HG02884 (cell line): ENCODE results near the gene NAA50.
A peak's percentile ranks its signal among the peaks of the same experiment; 100 is the strongest.

ENCODE experiments used
- ATAC-seq: cut with Tn5 transposase; IDR thresholded peaks from one replicate; pipeline ENCODE4 v1.9.1; 2021; ENCODE audit warnings: mild to moderate bottlenecking, moderate library complexity; ENCODE audit not compliant: unreplicated experiment

NAA50 gene

DNA sequence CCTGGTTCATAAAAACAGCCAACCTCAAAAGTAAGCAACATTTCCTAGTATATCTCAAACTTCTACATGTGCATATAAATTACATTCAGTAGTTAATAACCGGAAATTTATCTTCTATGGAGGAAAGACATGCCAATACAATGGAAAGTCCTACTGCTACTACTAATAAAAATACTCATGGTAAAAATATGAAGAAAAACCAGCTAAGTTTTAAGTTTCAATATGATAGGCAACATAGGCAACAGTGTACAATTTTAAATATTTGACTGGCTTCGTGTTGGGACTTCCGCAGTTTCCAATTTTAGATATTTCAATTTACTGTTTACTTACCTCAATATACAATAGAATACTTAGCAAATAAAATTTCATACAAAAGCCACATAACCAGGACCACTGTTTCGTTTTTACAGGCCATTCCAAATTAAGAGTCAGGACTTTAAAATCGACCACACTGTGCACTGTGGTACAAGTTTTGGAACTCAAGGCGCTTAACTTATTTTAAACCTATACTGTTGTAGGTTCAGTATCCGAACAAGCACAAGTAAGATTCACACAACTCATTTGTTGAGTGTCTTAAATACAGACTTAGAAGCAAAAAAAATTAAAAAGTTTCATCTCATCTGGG is 2.9 kb downstream of the NAA50 start:
- no peak for ATAC-seq

DNA sequence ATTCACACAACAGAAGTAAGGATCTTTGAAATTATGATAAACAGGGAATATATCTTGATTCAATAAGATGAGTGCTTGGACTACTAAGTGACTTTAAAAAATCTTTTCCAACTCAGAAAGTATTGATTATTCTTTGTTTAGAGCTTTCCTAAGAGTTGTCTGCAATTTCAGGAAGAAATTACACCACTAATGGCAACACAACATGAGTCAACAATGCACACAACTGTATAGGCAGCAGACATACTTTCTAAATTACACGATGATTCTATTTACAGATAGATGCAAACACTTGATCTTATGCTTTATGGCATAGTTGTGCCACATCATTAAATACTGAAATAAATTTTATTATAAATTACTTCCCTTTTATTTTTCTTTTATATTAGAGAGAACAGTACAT is 4.4 kb downstream of the NAA50 start:
- ATAC-seq: no peak

DNA sequence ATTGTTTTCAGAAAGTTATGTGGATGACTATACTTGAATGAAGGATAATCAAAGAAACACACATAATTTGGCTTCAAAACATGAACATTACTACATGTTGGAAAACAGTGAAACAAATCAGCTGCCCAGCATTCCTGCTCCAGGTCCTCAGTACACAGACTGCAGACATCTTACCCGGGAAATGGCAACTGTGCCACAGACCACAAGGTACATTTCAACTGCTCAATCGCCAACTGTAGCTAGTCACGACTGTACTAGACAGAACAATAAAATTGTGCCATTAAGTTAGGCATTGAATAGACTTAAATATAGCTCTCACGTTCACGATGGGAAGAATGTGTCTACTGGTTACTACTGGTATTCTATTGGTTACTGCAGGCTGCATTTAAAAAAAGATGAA is 5.0 kb downstream of the NAA50 start:
- ATAC-seq: no peak

DNA sequence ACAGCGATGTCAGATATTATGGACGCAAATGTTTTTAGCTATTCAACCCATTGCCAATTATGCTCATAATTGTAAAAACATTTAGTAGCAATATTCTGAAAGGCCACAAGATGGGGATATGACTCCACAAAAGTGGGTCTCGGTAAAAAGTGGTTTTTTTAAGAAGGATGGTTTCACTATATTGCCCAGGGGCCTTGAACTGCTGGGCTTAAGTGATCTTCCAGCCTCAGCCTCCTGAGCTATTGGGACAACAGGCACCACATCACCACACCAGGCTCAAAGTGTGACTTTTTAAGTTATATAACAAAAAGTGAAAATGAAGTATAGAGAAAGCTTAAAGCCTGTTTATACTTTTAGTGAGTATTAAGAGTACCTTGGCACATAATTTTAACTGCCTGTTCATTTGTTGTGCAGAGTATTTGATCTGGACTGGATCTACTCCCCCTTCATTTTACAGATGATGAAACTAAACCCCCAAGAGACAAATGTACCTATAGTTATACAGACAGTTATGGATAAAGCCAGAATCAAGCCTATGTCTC is 9.4 kb downstream of the NAA50 start:
- ATAC-seq: peak; percentile 69

DNA sequence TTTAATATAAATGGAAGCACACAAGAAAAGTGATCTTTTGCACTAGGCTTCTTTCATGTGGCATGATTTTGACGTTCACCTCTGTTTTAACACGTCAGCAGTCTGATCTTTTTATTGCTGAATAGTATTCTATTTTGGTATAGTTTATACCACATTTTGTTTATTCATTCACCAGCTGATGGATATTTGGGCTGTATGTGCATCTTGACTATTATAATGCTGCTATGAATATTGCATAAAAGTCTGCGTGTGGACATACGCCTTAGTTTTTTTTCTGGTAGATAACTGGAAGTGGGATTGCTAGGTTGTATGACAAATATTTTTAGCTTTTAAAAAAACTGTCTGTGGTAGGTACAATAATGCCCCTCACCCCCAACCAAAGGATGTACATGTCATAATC is 14.4 kb downstream of the NAA50 start:
- no peak for ATAC-seq

DNA sequence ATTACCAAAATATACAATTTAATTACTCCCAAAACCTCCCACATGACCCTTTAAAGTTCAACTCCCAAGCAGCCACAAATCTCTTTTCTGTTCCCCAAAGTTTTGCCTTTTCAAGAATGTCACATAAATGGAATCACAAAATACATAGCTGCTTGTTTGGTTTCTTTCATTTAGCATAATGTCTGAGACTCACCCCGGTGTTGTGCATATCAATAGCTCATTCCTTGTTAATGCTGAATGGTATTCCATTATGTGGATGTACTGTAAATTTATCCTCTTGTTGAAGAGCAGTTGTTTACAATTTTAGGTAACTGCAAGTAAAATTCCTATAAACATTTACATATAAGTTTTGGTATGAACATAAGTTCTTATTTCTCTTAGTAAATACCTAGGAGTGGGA is 15.5 kb downstream of the NAA50 start:
- no peak for ATAC-seq

DNA sequence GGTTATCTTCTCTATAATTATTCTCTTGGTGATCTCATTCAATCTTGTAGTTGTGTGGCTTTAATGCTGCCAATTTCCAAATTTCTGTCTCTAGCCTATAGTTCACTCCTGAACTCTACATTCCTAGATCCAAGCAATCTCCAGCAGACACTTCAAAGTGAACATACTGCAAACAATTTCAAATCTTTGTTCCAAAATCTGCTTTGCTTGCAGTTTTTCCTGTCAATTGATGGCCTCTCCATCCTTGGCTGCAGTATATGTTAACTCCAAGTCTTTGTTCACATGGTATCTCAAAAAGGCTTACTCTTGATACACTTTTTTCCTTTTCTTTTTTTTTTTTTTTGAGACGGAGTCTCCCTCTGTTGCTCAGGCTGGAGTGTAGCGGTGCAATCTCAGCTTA is 17.4 kb downstream of the NAA50 start:
- no peak for ATAC-seq

DNA sequence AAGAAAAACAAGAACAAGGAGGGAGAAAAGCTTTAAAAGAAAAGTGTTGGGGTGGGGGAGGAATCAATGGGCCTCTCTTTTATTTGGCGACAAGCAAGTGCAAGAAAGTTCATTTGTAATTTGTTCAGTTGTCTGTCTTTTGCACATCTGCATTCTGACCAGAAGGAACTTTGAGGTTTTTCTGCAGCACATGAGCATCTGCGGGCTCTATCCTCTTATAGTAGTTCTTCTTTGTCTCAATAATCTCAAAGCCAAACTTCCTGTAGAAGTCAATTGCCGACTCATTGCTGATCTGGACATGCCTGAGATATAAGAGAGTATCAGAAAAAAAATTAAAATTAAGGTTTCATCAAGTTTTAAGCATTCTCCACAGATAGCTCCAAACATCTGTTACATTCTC is 24.4 kb downstream of the NAA50 start:
- no peak for ATAC-seq

DNA sequence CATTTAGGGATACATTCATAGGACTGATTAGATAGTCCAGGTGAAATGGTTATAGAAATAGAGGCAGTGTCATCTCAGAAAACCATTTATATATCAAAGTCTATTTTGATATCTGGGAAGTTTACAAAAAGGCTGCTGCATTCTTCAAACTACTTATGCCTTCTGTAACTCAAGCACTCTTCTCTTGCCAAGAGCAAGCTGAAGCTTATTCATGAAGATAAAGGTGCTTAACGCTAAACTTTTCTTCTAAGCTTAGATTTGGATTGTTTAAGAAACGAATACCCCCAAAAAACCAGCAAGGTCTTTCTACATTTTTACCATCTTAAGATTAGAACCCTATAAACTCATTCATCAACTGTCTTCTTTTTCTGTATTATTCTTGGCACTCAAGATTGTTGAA is 26.3 kb downstream of the NAA50 start:
- no peak for ATAC-seq

DNA sequence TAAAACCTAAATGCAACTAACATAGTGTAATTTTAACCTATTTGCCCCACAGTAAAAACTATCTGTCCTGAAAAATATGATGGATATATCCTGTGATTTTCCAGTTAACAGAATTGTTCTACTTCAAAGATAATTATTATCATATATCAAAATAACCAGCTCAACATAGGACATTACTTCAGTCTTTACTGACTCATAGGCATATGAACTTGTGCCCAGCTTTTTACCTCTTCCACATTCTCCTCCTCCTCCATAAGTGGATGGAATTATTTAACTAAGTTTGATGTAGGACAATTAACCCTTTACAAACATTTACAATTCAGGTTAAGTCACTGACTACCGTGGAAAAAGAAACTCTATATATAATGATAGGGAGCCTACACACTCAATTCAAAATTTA is 26.8 kb downstream of the NAA50 start:
- ATAC-seq: no peak

DNA sequence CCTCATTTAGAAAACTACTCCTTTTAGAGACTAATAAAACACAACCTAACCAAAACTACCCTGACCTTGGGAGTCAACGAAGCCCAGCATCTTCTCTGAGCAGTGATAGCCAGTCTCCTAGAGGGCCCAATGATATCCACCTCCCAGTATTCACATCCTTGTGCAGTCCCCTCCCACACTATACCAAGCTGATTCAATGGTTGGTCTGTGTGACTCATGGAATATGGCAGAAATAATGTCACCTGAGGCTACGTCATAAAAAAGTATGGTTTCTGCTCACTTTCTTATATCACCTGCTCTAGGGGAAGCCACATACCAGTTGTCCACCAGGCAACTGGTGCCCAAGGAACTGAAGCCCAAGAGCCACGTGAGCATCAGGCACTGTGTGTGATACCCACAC is 28.2 kb downstream of the NAA50 start:
- ATAC-seq: no peak

DNA sequence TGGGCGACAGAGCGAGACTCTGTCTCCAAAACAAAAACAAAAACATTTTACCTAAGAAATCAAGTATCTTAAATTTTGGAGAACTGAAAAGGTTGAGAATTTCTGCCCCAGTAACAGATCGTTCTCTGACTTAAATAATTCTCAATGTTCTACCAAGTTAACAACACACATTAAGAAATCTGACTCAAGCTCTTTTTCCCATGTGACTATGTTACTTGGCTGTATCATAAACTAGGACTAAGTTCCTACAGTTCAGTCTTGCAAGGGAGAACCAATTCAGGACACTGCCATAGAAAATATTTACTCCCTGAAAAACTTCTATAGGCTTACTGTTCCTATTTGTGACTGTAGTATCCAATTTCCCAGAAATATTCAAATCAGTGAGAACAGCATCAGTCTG is 28.7 kb downstream of the NAA50 start:
- ATAC-seq: no peak

DNA sequence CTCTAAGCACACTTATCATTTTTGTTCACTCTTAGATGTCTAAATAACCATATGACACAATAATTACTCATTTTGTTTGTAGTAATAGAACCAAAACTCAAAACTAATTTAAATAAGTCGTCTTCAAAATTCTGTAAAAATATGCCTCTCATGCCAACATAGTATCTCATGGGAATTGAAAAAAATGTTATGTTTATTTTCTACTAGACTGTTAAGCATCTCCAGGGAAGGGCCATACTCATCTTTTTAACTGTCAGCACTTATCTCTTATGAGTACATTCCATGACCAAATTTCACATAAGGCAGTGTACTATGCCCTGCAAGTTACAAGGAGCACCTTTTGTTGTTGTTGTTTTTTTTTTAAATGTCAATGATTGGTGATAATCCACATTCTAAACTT is 31.3 kb downstream of the NAA50 start:
- no peak for ATAC-seq

DNA sequence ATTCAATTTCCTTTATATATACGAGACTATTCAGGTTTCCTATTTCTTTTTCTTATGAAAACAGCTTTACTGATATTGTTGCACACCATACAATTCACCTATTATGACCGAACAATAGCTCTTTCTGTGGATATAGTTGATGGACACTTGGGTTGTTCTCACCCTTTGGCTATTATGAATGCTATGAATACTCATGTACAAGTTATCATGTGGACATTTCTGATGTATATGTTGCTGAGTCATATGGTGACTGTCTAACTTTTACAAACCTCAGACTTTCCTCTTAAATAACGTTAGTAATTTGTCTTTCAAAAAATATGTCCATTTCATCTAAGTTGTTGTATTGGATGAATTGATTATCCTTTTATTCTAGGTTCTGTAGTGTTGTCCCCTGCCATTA is 33.9 kb downstream of the NAA50 start:
- no peak for ATAC-seq

DNA sequence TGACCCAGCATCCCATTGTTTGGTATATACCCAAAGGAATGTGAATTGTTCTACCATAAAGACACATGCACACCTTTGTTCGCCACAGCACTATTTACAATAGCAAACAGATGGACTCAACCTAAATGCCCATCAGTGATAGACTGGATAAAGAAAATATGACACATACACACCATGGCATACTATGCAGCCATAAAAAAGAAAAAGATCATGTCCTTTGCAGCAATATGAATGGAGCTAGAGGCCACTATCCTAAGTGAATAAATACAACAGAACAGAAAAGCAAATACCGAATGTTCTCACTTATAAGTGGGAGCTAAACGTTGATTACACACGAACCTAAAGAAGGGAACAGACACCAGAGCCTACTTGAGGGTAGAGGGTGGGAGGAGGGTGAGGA is 38.2 kb downstream of the NAA50 start:
- no peak for ATAC-seq

DNA sequence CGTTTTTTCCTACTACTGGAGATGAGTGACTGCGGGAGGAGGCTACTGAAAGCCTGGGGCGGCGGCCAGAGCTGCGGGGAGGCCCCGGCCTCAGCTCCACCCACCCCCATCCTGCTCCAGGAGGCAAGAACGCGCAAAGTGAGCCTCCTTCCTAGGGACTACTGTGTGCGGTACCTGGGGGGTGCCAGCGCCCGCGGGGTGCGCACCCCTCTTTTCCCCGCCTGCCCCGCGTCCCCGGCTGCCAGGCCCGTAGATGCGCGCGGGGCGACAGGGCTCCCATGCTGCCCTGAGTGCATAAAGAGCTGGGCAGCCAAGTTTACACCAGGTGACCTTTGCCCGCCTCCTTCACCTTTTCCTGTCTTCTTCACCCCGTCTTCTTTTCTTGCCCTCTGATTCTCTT is 47.1 kb downstream of the NAA50 start:
- no peak for ATAC-seq

DNA sequence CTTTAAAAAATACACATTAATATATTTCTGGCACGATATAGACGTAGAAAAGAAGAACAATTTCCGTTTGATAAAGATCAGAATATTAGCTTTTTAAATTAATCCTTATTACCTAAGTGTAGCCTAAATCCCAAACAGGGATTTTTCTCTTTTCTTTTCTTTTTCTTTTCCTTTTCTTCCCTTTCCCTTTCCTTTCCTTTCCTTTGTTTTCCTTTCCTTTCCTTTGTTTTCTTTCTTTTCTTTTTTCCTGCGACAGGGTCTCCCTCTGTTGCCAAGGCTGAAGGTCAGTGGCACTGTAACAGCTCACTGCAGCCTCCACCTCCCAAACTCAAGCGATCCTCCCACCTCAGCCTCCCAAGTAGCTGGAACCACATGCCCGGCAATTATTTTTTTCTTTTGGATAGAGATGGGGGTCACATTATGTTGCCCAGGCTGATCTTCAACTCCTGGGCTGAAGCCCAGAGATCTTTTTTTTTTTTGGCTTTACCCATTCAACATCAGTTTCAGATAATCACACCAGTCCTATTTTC is 47.8 kb downstream of the NAA50 start:
- no peak for ATAC-seq

DNA sequence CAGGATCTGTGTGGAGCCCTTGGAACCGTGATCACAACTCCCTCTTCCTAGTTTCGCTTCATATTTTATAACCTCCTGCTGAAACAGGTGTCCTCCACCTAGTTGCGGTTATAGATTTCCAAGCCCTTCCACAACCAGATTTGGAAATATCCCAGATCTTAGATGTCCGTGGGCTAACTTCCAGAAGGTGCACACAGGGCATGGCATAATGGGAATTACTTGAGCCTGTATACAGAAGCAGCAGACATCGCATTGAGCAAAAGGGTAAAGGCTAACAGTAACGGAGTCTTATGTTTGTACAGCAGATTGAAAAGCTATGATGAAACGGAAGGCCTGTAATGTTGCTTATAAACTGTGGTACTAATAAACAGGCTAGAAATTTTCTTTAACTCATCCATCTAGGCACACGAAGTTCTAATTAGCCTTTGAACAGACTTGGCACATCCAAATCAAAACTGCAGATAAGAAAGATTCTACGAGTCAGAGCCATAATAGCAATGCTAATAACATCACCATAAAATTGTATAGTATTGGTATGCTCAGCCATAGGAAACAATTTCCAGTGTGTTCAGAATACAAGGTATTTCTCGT is 48.5 kb downstream of the NAA50 start:
- no peak for ATAC-seq

DNA sequence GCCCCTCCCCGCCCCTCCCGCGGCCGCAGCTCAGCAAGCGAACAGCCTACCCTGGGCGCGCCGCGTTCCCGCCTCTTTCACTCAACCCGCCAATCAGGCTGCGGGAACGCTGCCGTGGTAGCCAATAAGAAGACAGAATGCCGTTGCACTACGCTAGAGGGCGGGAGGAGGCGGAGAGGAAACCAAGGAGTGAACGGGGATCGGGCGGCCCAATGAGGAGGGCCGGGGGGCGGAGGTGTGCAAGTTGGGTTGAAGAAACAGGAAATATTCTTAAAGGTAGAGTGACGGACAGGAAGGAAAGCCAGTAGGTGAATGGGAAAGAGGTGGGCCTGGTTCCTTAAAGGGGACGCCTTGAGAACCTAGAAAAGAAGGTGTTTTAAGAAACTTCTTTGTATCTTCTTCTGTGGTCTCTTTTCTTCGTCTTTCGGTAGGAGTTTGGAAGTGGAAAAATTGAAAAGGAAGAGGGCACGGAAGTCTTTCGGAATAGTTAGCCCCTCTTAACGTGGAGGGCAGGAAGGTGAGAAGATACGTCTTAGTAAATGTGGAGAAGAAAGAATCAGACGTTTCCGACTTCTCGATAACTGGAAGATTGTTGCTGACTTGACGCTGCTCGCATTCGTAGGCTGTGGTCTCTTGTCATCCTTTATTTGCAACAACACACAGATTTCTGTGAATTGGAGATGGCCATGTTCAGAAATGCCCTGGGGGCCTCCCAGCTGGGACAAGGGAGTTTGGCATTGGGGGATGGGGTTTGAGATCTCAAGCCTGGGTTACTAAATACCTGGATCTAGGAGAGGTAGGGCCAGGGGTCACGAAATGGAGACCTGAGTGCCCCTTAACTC is 49.2 kb downstream of the NAA50 start:
- peak; percentile 90 for ATAC-seq

DNA sequence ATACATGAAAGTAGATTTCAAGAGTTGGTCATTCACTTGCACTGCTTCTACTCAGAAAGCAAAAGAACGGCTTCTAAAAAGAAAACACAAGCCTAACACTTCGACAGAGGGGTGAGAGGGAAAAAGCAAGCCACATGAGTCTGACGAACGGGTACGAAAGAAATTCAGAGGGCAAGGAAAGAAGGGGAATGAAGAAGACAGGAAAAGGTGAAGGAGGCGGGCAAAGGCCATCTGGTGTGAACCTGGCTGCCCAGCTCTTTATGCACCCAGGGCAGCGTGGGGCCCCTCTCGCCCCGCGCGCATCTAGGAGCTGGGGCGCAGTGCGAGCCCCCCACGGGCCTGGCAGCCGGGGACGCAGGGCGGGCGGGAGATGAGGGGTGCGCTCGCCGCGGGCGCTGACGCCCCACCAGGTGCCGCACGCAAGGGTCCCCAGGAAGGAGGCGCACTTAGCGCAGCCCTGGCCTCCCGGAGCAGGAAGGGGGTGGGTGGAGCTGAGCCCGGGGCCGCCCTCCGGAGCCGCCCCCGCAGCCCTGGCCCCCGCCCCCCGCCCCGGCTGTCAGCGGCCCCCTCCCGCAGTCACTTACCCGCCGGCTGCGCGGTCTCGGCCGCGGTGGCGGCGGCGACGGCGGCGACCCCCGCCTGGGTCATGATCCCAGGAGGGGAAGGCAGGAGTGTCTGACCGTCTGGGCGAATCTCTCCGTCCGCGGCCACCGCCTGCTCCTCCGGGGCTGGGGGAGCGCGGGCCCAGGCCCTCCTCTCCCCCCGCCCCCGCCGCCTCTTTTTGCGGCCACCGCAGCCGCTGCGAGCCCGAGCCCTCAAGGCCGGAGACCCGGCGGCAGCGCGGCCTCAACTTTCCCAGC is 50.0 kb downstream of the NAA50 start, which contains the start of gene USF3:
Gene USF3, minus strand, starts transcription at position 857 of the 860 bp plus-strand sequence. CDS start 21,764 bp downstream, outside the sequence.
- peak; percentile 56 for ATAC-seq

DNA sequence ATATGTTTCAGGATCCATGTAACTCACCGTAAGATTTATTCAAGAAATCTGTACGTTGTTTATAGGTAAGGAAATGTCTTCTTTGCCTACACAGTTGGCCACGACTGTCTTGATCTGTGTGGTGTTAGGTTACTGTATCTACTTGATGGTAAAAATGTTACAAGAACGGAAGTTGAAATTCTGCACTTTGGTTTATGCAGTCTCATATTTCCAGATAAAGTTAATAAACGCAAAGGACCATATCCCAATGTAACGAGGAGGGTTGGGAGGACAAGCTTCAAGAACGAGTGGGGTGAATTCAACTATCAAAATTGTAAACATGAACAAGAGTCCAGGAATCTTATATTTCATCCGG is 50.6 kb downstream of the NAA50 start:
- no peak for ATAC-seq
